Liver (tissue), 9 donors: Measurements from ENCODE around the gene TPK1. TPM values are rescaled to one million over a fixed set of nuclear protein-coding genes. Genes with fewer than 3 reads are reported as not detected.

Source experiments
- DNase-seq: peaks from one replicate; pipeline ENCODE4 v3.0.0-alpha.2; 2017; ENCODE audit warnings: low spot score
- H3K27ac ChIP-seq, 2 donors: one replicate each; pipeline ENCODE4 v1.7.0; 2013; ENCODE audit warnings: inconsistent platforms in 2 of 2, low read length in 2 of 2, control low read depth in 1 of 2, low read depth in 1 of 2, mild to moderate bottlenecking in 1 of 2
- H3K27me3 ChIP-seq, 4 donors: one replicate each; pipeline versions ENCODE4 v1.6.1 to v1.7.0; 2013; ENCODE audit warnings: low read length in 3 of 4, inconsistent platforms in 1 of 4, mild to moderate bottlenecking in 1 of 4, moderate library complexity in 1 of 4; ENCODE audit not compliant: control insufficient read depth in 4 of 4, insufficient read depth in 4 of 4
- H3K36me3 ChIP-seq, 4 donors: one replicate each; pipeline versions ENCODE4 v1.6.1 to v1.7.0; 2013; ENCODE audit warnings: low read length in 3 of 4, mild to moderate bottlenecking in 3 of 4, low read depth in 1 of 4, moderate library complexity in 1 of 4; ENCODE audit not compliant: control insufficient read depth in 4 of 4, insufficient read depth in 3 of 4
- H3K4me1 ChIP-seq, 4 donors: one replicate each; pipeline versions ENCODE4 v1.6.1 to v1.7.0; 2013; ENCODE audit warnings: low read length in 3 of 4, mild to moderate bottlenecking in 3 of 4, moderate library complexity in 1 of 4; ENCODE audit not compliant: control insufficient read depth in 4 of 4, insufficient read depth in 4 of 4
- H3K4me3 ChIP-seq, 3 donors: one replicate each; pipeline versions ENCODE4 v1.6.1 to v1.7.0; 2013; ENCODE audit warnings: low read length in 3 of 3, control low read depth in 1 of 3, low read depth in 1 of 3, mild to moderate bottlenecking in 1 of 3
- H3K9ac ChIP-seq, 2 donors: one replicate each; pipeline ENCODE4 v1.7.0; 2013; ENCODE audit warnings: low read length in 2 of 2, mild to moderate bottlenecking in 2 of 2, moderate library complexity in 2 of 2, control low read depth in 1 of 2, low read depth in 1 of 2
- H3K9me3 ChIP-seq, 4 donors: one replicate each; pipeline versions ENCODE4 v1.6.1 to v1.7.0; 2013; ENCODE audit warnings: low read length in 3 of 4; ENCODE audit not compliant: control insufficient read depth in 4 of 4
- ATF3 ChIP-seq: IDR thresholded peaks from 2 replicates; pipeline ENCODE4 v1.6.1; 2016; ENCODE audit warnings: antibody characterized with exemption
- CTCF ChIP-seq: fragments of 150-350 bp; IDR thresholded peaks from 2 replicates; pipeline ENCODE4 v1.5.1; 2017; ENCODE audit warnings: improper control_type of control experiment, low read depth, low read length; ENCODE audit not compliant: missing input control
- EGR1 ChIP-seq, 2 donors: IDR thresholded peaks; 2 replicates each; pipeline ENCODE4 v1.6.1; 2016 to 2018; ENCODE audit warnings: antibody characterized with exemption in 2 of 2, low read depth in 2 of 2
- FOXA1 ChIP-seq: IDR thresholded peaks from 2 replicates; pipeline ENCODE4 v1.6.1; 2016; ENCODE audit warnings: antibody characterized with exemption
- FOXA2 ChIP-seq: IDR thresholded peaks from 2 replicates; pipeline ENCODE4 v1.6.1; 2016; ENCODE audit warnings: antibody characterized with exemption
- GABPA ChIP-seq, 2 donors: IDR thresholded peaks in 1 of 2; conservative IDR thresholded peaks in 1 of 2; 2 replicates each; pipeline ENCODE4 v1.6.1; 2016; ENCODE audit warnings: antibody characterized with exemption in 2 of 2, mild to moderate bottlenecking in 1 of 2, moderate library complexity in 1 of 2
- HNF4A ChIP-seq, 2 donors: conservative IDR thresholded peaks; 2 replicates each; pipeline ENCODE4 v1.6.1; 2016; ENCODE audit warnings: antibody characterized with exemption in 2 of 2, mild to moderate bottlenecking in 2 of 2
- HNF4G ChIP-seq: IDR thresholded peaks from 2 replicates; pipeline ENCODE4 v1.6.1; 2016; ENCODE audit warnings: antibody characterized with exemption
- JUND ChIP-seq, 2 donors: IDR thresholded peaks; 2 replicates each; pipeline ENCODE4 v1.6.1; 2016; ENCODE audit warnings: antibody characterized with exemption in 2 of 2
- MAX ChIP-seq: IDR thresholded peaks from 2 replicates; pipeline ENCODE4 v1.6.1; 2016; ENCODE audit warnings: antibody characterized with exemption
- NR2F2 ChIP-seq: IDR thresholded peaks from 2 replicates; pipeline ENCODE4 v1.6.1; 2016; ENCODE audit warnings: antibody characterized with exemption
- RAD21 ChIP-seq, 2 donors: IDR thresholded peaks; 2 replicates each; pipeline ENCODE4 v1.6.1; 2016; ENCODE audit warnings: antibody characterized with exemption in 2 of 2, mild to moderate bottlenecking in 2 of 2
- REST ChIP-seq: IDR thresholded peaks from 2 replicates; pipeline ENCODE4 v1.6.1; 2016; ENCODE audit warnings: antibody characterized with exemption, mild to moderate bottlenecking
- RXRA ChIP-seq, 2 donors: IDR thresholded peaks; 2 replicates each; pipeline ENCODE4 v1.6.1; 2017 to 2018; ENCODE audit warnings: antibody characterized with exemption in 2 of 2, mild to moderate bottlenecking in 1 of 2
- SP1 ChIP-seq: IDR thresholded peaks from 2 replicates; pipeline ENCODE4 v1.6.1; 2018; ENCODE audit warnings: antibody characterized with exemption, mild to moderate bottlenecking
- TAF1 ChIP-seq: conservative IDR thresholded peaks from 2 replicates; pipeline ENCODE4 v1.6.1; 2016; ENCODE audit warnings: antibody characterized with exemption, mild to moderate bottlenecking
- YY1 ChIP-seq: IDR thresholded peaks from 2 replicates; pipeline ENCODE4 v1.6.1; 2016; ENCODE audit warnings: antibody characterized with exemption, mild to moderate bottlenecking
- WGBS: extraction: QIAGEN DNeasy Blood & Tissue Kit; methylation state at CpG from one replicate; pipeline ENCODE4 v1.1.7; 2013; 5-methylcytosine and 5-hydroxymethylcytosine counted together
- polyA plus RNA-seq, 2 donors: library from polyadenylated mRNA; stranded (reverse) in 1 of 2; unstranded in 1 of 2; fragments of 200-250 nt in 1 of 2; fragments of >200 nt in 1 of 2; fragmentation: Nextera tagmentation in 1 of 2; extraction: Ambion mirVana in 1 of 2; gene quantifications; one replicate each; pipeline versions ENCODE4 v1.2.1 to v1.2.3, GENCODE V29; 2013 to 2015
- total RNA-seq, 2 donors: library from RNA; depleted of rRNA; stranded (reverse); fragments of >200 nt; gene quantifications; one replicate each; pipeline ENCODE4 v1.2.3, GENCODE V29; 2014
- donor health status: healthy.
- donor health status: healthy.
- donor health status: healthy.
- donor health status: healthy.
- donor health status: healthy.

The TPK1 gene
- total and polyA plus RNA-seq, 4 donors, result 2.2 to 7.5 (median 3.3) TPM

GRCh38 chr7:144488977-144489376 lies 346.9 kb downstream of the TPK1 start (continued):
- no peak for TF ChIP-seq REST
- TF ChIP-seq MAX, result no peak
- no peak for TF ChIP-seq SP1
- no peak for TF ChIP-seq GABPA (IDR thresholded peaks at IDR 0.05 in 1 of 2, conservative IDR thresholded peaks at IDR 0.05 in 1 of 2)
- TF ChIP-seq HNF4G, result no peak
- no peak for TF ChIP-seq NR2F2
- no peak for TF ChIP-seq HNF4A (conservative IDR thresholded peaks at IDR 0.05)
- TF ChIP-seq FOXA2, result no peak
- no peak for TF ChIP-seq EGR1 (IDR thresholded peaks at IDR 0.05; ENCODE audit: low read depth in 2 of 2)
- TF ChIP-seq ATF3, result no peak
- no peak for TF ChIP-seq JUND (IDR thresholded peaks at IDR 0.05)

GRCh38 chr7:144487901-144488300 lies 348.0 kb downstream of the TPK1 start:
- H3K9ac ChIP-seq, result no peak overlapping the region
- H3K27ac ChIP-seq, result no peak overlapping the region
- TF ChIP-seq HNF4A (conservative IDR thresholded peaks at IDR 0.05) (no peak), NR2F2 (no peak), SP1 (no peak), RXRA (IDR thresholded peaks at IDR 0.05) (no peak), YY1 (no peak), RAD21 (IDR thresholded peaks at IDR 0.05) (no peak), GABPA (IDR thresholded peaks at IDR 0.05 in 1 of 2, conservative IDR thresholded peaks at IDR 0.05 in 1 of 2) (no peak), EGR1 (IDR thresholded peaks at IDR 0.05; ENCODE audit: low read depth in 2 of 2) (no peak), FOXA2 (no peak), CTCF (no peak), HNF4G (no peak), JUND (IDR thresholded peaks at IDR 0.05) (no peak)
- no peaks in the 10 kb centered on the region for H3K4me1 ChIP-seq
- no peak overlapping the region for H3K4me3 ChIP-seq
- WGBS, result 45% methylated on average over 3 of the region's 3 CpGs
- no peaks in the 10 kb centered on the region for H3K36me3 ChIP-seq
- DNase-seq, result no peak
- H3K27me3 ChIP-seq, result no peaks in the 10 kb centered on the region
- H3K9me3 ChIP-seq, result no peaks in the 10 kb centered on the region

- H3K4me1 ChIP-seq, result no peaks in the 10 kb centered on the region
- H3K9me3 ChIP-seq, result no peaks in the 10 kb centered on the region
- no peak overlapping the region for H3K4me3 ChIP-seq
- H3K27me3 ChIP-seq, result no peaks in the 10 kb centered on the region
- DNase-seq, result no peak
- H3K27ac ChIP-seq, result no peak overlapping the region
- no peaks in the 10 kb centered on the region for H3K36me3 ChIP-seq
- no peak overlapping the region for H3K9ac ChIP-seq
- no peak for TF ChIP-seq RXRA (IDR thresholded peaks at IDR 0.05)
- no peak for TF ChIP-seq FOXA1
- no peak for TF ChIP-seq MAX
- TF ChIP-seq REST, result no peak
- no peak for TF ChIP-seq TAF1
- TF ChIP-seq JUND (IDR thresholded peaks at IDR 0.05), result no peak
- TF ChIP-seq YY1, result no peak
- TF ChIP-seq FOXA2, result no peak
- no peak for TF ChIP-seq ATF3
- WGBS, result 91% methylated on average over 2 of the region's 2 CpGs
These were observed 351.4 kb downstream of the TPK1 start for GRCh38 chr7:144484445-144484844.
